ENCODE results near the gene TIAM1.

TIAM1 gene

DNA sequence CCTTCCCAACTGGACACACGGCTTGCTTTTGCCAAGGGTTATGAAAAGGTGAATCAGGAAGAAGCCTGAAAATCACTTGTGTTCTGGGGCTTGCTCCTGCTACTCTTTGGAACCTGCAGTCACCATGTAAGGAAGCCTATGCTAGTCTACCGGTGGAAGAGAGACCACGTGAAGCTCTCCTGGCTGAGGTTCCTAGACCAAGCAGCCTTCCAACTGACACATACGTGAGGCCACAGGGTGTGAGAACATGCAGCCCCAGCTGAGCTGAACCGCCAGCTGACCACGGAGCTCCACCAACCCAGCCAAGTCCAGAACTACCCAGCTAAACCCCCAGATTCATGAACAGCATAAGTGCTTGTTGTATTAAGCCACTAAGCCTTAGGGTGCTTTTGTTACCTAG, 233.0 kb downstream of the TIAM1 start:
- H3K9me3 ChIP-seq (replicated peaks; ENCODE audit: low read length) = no peaks in the 10 kb centered on the region
- no peaks in the 10 kb centered on the region for H3K27me3 ChIP-seq (ENCODE audit: control insufficient read depth, insufficient read depth, low read length)
- no peaks in the 10 kb centered on the region for H3K4me1 ChIP-seq (ENCODE audit: control insufficient read depth, insufficient read depth, low read length)
- H3K36me3 ChIP-seq (ENCODE audit: insufficient read depth, low read length) = no peaks in the 10 kb centered on the region
- H3K4me3 ChIP-seq (ENCODE audit: low read length) = no peak overlapping the region
- no peak overlapping the region for H3K4me2 ChIP-seq (ENCODE audit: low read length)
- H3K9ac ChIP-seq (ENCODE audit: low read depth, low read length) = no peak overlapping the region

DNA sequence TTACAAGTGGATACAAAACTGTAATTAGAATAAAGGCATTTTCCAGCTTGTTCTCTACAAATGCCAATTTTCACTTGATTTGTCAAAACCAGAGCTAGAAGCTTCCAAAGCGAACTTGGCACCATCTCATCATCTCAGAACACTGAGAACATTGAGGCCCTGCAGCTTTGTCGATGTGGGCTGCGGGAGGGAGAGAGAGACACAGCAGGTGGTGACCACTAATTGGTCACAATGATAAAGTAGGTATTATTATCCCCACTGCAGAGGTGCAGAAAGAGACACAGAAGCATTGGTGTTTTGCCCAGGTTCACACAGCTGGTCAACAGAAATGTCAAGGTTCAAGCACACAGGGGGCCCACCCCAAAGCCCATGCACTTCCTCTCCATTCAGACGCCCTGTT, 233.6 kb downstream of the TIAM1 start:
- Histone ChIP-seq H3K36me3 (ENCODE audit: insufficient read depth, low read length) (no peaks in the 10 kb centered on the region), H3K4me3 (ENCODE audit: low read length) (no peak overlapping the region), H3K4me1 (ENCODE audit: control insufficient read depth, insufficient read depth, low read length) (no peaks in the 10 kb centered on the region)

GRCh38 chr21:31107871-31108270, 236.2 kb downstream of the TIAM1 start:
- Histone ChIP-seq H3K4me1 (ENCODE audit: control insufficient read depth, insufficient read depth, low read length) (no peaks in the 10 kb centered on the region), H3K9me3 (replicated peaks; ENCODE audit: low read length) (no peaks in the 10 kb centered on the region), H3K9ac (ENCODE audit: low read depth, low read length) (no peak overlapping the region), H3K27me3 (ENCODE audit: control insufficient read depth, insufficient read depth, low read length) (peaks cover 2% of the 10 kb centered on the region), H3K36me3 (ENCODE audit: insufficient read depth, low read length) (no peaks in the 10 kb centered on the region), H3K4me2 (ENCODE audit: low read length) (no peak overlapping the region), H3K4me3 (ENCODE audit: low read length) (no peak overlapping the region)

More for the DNA sequence above, 233.6 kb downstream of the TIAM1 start:
- no peaks in the 10 kb centered on the region for H3K27me3 ChIP-seq (ENCODE audit: control insufficient read depth, insufficient read depth, low read length)
- H3K9me3 ChIP-seq (replicated peaks; ENCODE audit: low read length) = no peaks in the 10 kb centered on the region
- H3K4me2 ChIP-seq (ENCODE audit: low read length) = no peak overlapping the region
- no peak overlapping the region for H3K9ac ChIP-seq (ENCODE audit: low read depth, low read length)

DNA sequence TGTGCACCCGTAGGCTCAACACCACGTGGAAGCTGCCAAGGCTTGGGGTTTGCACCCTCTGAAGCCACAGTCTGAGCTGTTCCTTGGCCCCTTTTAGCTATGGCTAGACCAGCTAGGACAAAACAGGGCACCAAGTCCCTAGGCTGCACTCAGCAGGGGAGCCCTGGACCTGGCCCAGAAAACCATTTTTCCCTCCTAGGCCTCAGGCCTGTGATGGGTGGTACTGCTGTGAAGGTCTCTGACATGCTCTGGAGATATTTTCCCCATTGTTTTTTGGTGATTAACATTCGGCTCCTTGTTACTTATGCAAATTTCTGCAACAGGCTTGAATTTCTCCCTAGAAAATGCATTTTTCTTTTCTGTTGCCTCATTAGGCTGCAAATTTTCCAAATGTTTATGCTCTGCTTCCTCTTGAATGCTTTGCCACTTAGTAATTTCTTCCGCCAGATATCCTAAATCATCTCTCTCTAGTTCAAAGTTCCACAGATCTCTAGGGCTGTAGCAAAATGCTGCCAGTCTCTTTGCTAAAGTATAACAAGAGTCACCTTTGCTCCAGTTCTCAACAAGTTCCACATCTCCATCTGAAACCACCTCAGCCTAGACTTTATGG, 236.8 kb downstream of the TIAM1 start:
- Histone ChIP-seq H3K4me3 (ENCODE audit: low read length) (no peak overlapping the region), H3K27me3 (ENCODE audit: control insufficient read depth, insufficient read depth, low read length) (peaks cover 6% of the 10 kb centered on the region), H3K36me3 (ENCODE audit: insufficient read depth, low read length) (no peaks in the 10 kb centered on the region), H3K9ac (ENCODE audit: low read depth, low read length) (no peak overlapping the region), H3K4me1 (ENCODE audit: control insufficient read depth, insufficient read depth, low read length) (no peaks in the 10 kb centered on the region), H3K4me2 (ENCODE audit: low read length) (no peak overlapping the region), H3K9me3 (replicated peaks; ENCODE audit: low read length) (no peaks in the 10 kb centered on the region)

DNA sequence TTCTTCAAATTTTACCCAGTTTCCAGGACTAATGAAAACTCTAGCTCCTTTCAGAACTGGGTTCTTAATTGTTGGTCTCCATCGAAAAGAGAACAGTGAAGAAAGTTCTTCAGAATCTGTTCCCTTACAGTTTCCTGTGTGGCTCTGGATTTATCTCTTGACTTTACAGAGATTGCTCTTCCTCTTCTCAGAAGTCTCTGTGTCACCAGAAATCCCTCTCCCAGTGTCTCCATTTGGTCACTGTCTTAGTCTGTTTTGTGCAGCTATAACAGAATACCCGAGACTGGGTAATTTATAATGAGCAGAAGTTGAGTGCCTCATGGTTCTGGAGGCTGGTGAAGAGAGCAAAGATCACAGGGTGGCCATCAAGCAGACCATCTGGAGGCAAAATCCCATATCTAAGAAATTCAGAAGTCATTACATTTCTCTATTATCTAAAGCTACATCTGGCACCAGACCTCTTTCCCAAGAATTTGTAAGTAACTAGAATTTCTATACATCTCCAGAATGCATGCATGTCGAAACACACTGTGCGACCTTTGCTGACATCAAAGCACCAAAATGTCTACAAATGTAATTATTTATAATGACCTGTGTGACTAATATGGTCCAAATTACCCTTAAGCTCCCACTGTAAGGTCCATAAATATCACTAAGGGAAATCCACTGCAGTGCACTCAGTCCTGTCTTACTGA, 240.3 kb downstream of the TIAM1 start:
- no peaks in the 10 kb centered on the region for H3K36me3 ChIP-seq (ENCODE audit: insufficient read depth, low read length)
- no peak overlapping the region for H3K9ac ChIP-seq (ENCODE audit: low read depth, low read length)
- no peak overlapping the region for H3K4me2 ChIP-seq (ENCODE audit: low read length)
- no peaks in the 10 kb centered on the region for H3K4me1 ChIP-seq (ENCODE audit: control insufficient read depth, insufficient read depth, low read length)
- no peak overlapping the region for H3K4me3 ChIP-seq (ENCODE audit: low read length)
- peaks cover 11% of the 10 kb centered on the region for H3K27me3 ChIP-seq (ENCODE audit: control insufficient read depth, insufficient read depth, low read length)
- no peaks in the 10 kb centered on the region for H3K9me3 ChIP-seq (replicated peaks; ENCODE audit: low read length)

DNA sequence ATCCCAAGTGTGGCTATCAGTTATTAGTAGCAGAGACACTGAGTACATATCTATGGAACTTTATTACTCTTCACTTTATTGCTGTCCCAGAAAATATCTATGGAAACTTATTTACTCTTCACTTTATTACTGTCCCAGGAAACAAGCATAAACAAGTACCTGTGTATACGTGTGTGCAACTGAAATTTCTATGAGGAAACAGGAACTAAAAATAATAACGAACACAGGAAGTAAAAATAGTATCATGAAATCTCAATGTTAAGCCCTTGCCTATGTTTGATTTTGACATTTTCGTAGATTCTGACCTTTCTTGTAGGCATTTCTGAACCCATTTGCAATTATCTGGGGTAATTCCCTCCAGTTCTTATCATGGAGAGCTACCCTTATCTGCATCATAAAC, 240.9 kb downstream of the TIAM1 start:
- Histone ChIP-seq H3K4me1 (ENCODE audit: control insufficient read depth, insufficient read depth, low read length) (no peaks in the 10 kb centered on the region), H3K36me3 (ENCODE audit: insufficient read depth, low read length) (no peaks in the 10 kb centered on the region), H3K4me2 (ENCODE audit: low read length) (no peak overlapping the region), H3K9me3 (replicated peaks; ENCODE audit: low read length) (no peaks in the 10 kb centered on the region), H3K4me3 (ENCODE audit: low read length) (no peak overlapping the region), H3K9ac (ENCODE audit: low read depth, low read length) (no peak overlapping the region), H3K27me3 (ENCODE audit: control insufficient read depth, insufficient read depth, low read length) (peaks cover 12% of the 10 kb centered on the region)

DNA sequence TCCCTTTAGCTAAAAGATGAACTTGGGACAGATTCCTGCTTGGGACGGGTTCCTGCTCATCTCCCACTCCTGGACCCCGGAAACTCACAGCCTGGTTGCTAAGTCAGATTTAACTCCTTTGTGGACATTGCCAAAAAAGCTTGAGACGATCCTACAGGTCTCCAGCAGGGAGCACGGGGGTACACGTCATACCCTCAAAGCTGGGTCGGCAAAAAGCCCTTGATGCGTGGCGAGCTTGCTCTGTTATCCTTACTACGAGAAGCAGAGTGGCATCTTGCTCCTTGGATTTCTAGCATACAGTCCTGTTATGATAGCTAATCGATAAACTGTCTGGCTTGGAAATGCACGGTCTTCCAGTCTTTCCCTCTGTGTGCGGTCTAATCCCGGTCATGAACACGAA, 244.9 kb downstream of the TIAM1 start:
- H3K27me3 ChIP-seq (ENCODE audit: control insufficient read depth, insufficient read depth, low read length) = peaks cover 12% of the 10 kb centered on the region
- H3K9me3 ChIP-seq (replicated peaks; ENCODE audit: low read length) = no peaks in the 10 kb centered on the region
- H3K36me3 ChIP-seq (ENCODE audit: insufficient read depth, low read length) = no peaks in the 10 kb centered on the region
- H3K4me3 ChIP-seq (ENCODE audit: low read length) = no peak overlapping the region
- H3K4me2 ChIP-seq (ENCODE audit: low read length) = no peak overlapping the region
- no peak overlapping the region for H3K9ac ChIP-seq (ENCODE audit: low read depth, low read length)
- no peaks in the 10 kb centered on the region for H3K4me1 ChIP-seq (ENCODE audit: control insufficient read depth, insufficient read depth, low read length)

DNA sequence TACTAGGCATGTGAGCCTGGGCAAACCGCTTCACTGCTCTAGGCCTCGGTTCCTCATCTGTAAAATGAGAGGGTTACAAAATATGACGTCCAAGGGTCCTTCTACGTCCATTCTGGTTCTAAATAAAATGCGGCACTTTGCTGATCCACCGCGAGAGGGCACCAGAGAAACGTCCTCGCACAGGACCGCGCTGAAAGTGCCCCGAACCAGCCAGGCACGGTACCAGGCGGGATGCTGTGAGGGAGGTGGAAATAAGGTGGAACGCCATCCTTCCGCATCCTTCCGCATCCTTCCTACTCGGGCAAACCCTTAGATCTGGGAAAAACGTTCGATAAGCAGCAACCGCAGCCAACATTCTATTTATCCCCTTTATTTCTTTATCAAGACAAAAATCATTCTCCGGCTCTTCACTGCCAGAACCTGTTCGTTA, 245.5 kb downstream of the TIAM1 start:
- Histone ChIP-seq H3K27me3 (ENCODE audit: control insufficient read depth, insufficient read depth, low read length) (peaks cover 12% of the 10 kb centered on the region), H3K9ac (ENCODE audit: low read depth, low read length) (no peak overlapping the region), H3K4me1 (ENCODE audit: control insufficient read depth, insufficient read depth, low read length) (no peaks in the 10 kb centered on the region), H3K36me3 (ENCODE audit: insufficient read depth, low read length) (no peaks in the 10 kb centered on the region), H3K4me3 (ENCODE audit: low read length) (no peak overlapping the region), H3K4me2 (ENCODE audit: low read length) (no peak overlapping the region), H3K9me3 (replicated peaks; ENCODE audit: low read length) (no peaks in the 10 kb centered on the region)

- Histone ChIP-seq H3K4me2 (ENCODE audit: low read length) (no peak overlapping the region), H3K27me3 (ENCODE audit: control insufficient read depth, insufficient read depth, low read length) (peaks cover 26% of the 10 kb centered on the region), H3K4me1 (ENCODE audit: control insufficient read depth, insufficient read depth, low read length) (no peaks in the 10 kb centered on the region), H3K36me3 (ENCODE audit: insufficient read depth, low read length) (no peaks in the 10 kb centered on the region), H3K9ac (ENCODE audit: low read depth, low read length) (no peak overlapping the region), H3K9me3 (replicated peaks; ENCODE audit: low read length) (no peaks in the 10 kb centered on the region), H3K4me3 (ENCODE audit: low read length) (no peak overlapping the region)
These were observed 251.0 kb downstream of the TIAM1 start for GRCh38 chr21:31092832-31093625.

- no peaks in the 10 kb centered on the region for H3K4me1 ChIP-seq (ENCODE audit: control insufficient read depth, insufficient read depth, low read length)
- no peak overlapping the region for H3K9ac ChIP-seq (ENCODE audit: low read depth, low read length)
- H3K4me2 ChIP-seq (ENCODE audit: low read length) = no peak overlapping the region
- H3K9me3 ChIP-seq (replicated peaks; ENCODE audit: low read length) = no peaks in the 10 kb centered on the region
- no peak overlapping the region for H3K4me3 ChIP-seq (ENCODE audit: low read length)
- H3K36me3 ChIP-seq (ENCODE audit: insufficient read depth, low read length) = no peaks in the 10 kb centered on the region
- peaks cover 26% of the 10 kb centered on the region for H3K27me3 ChIP-seq (ENCODE audit: control insufficient read depth, insufficient read depth, low read length)
These were observed 253.7 kb downstream of the TIAM1 start for GRCh38 chr21:31090376-31090775.

DNA sequence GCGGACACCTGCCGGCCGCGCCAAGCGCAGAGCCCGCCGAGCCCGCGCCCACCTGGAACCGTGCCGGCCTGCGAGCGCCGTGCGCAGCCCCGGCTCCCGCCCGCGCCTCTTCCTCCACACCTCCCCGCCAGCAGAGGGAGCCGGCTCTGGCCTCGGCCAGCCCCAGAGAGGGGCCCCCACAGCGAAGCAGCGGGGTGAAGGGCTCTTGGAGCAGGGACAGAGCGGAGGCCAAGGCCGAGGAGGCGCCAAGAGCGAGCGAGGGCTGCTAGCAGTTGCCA, 255.6 kb downstream of the TIAM1 start:
- H3K36me3 ChIP-seq (ENCODE audit: insufficient read depth, low read length) = no peaks in the 10 kb centered on the region
- peaks cover 30% of the 10 kb centered on the region for H3K27me3 ChIP-seq (ENCODE audit: control insufficient read depth, insufficient read depth, low read length)
- no peak overlapping the region for H3K9ac ChIP-seq (ENCODE audit: low read depth, low read length)
- H3K4me2 ChIP-seq (ENCODE audit: low read length) = no peak overlapping the region
- no peaks in the 10 kb centered on the region for H3K4me1 ChIP-seq (ENCODE audit: control insufficient read depth, insufficient read depth, low read length)
- H3K9me3 ChIP-seq (replicated peaks; ENCODE audit: low read length) = no peaks in the 10 kb centered on the region
- H3K4me3 ChIP-seq (ENCODE audit: low read length) = no peak overlapping the region

All from skeletal muscle satellite cell (primary cell).